Thyroid gland (tissue), 4 donors: Measurements from ENCODE around the gene EPHX1. TPM values are rescaled to one million over a fixed set of nuclear protein-coding genes. Genes with fewer than 3 reads are reported as not detected.

ENCODE experiments used
- DNase-seq, 2 donors: peaks; one replicate each; pipeline ENCODE4 v3.0.0-alpha.2; 2019
- H3K27ac ChIP-seq, 3 donors: fragments of 200-600 bp; sonication (generic); 1 replicate in 2 of 3; 2 replicates in 1 of 3; pipeline ENCODE4 v1.5.1; 2016 to 2019; ENCODE audit warnings: mild to moderate bottlenecking in 1 of 3, moderate library complexity in 1 of 3
- H3K27me3 ChIP-seq: fragments of 200-600 bp; sonication (generic); one replicate; pipeline ENCODE4 v1.5.1; 2019
- H3K36me3 ChIP-seq, 2 donors: fragments of 200-600 bp; sonication (generic); one replicate each; pipeline ENCODE4 v1.5.1; 2016 to 2019
- H3K4me1 ChIP-seq, 2 donors: fragments of 200-600 bp; sonication (generic); one replicate each; pipeline ENCODE4 v1.5.1; 2017 to 2019
- H3K4me3 ChIP-seq, 3 donors: fragments of 200-600 bp; sonication (generic); replicated peaks in 1 of 3; 1 replicate in 2 of 3; 2 replicates in 1 of 3; pipeline ENCODE4 v1.5.1; 2016; ENCODE audit warnings: mild to moderate bottlenecking in 1 of 3
- H3K9me3 ChIP-seq: fragments of 200-600 bp; sonication (generic); one replicate; pipeline ENCODE4 v1.5.1; 2017
- CTCF ChIP-seq, 6 experiments: fragments of 200-600 bp in 3 of 6; fragments of 450-650 bp in 3 of 6; sonication (generic) in 3 of 6; IDR thresholded peaks; one replicate each; pipeline ENCODE4 v1.5.1; 2016 to 2019; ENCODE audit warnings: antibody characterized with exemption in 6 of 6, mild to moderate bottlenecking in 2 of 6, inconsistent platforms in 1 of 6, moderate library complexity in 1 of 6
- POLR2A ChIP-seq, 2 donors: fragments of 450-650 bp; IDR thresholded peaks; one replicate each; pipeline ENCODE4 v1.6.1; 2017; ENCODE audit warnings: antibody characterized with exemption in 2 of 2, mild to moderate bottlenecking in 2 of 2, moderate library complexity in 1 of 2
- WGBS, 2 donors: methylation state at CpG; one replicate each; pipeline ENCODE4 v1.1.5; 2017; 5-methylcytosine and 5-hydroxymethylcytosine counted together
- intact Hi-C: fragments of 100-400 bp; cut with DNase I; formaldehyde crosslinking; loops from one replicate; pipeline ENCODE4 v1.15.1; 2023
- total RNA-seq, 4 donors: library from RNA; depleted of rRNA; stranded (reverse); fragments of >200 nt; gene quantifications; one replicate each; pipeline ENCODE4 v1.2.3, GENCODE V29; 2016

Gene EPHX1
- total RNA-seq, 4 donors from 2014 or later = 297 to 533 (median 441) TPM

- DNase-seq = no peak
- intact Hi-C loops = no loop called here
- WGBS, 2 donors = 74 to 80% methylated on average over 6 of the region's 7 CpGs
- Histone ChIP-seq H3K27ac (no peak overlapping the region), H3K27me3 (no peaks in the 10 kb centered on the region), H3K36me3 (peaks cover 17 to 32% of the 10 kb centered on the region in 2 donors), H3K4me3 (no peak overlapping the region), H3K9me3 (no peaks in the 10 kb centered on the region), H3K4me1 (no peaks in the 10 kb centered on the region)
- TF ChIP-seq POLR2A (IDR thresholded peaks at IDR 0.05) (no peak), CTCF (IDR thresholded peaks at IDR 0.05) (no peak)
Measured at GRCh38 chr1:225857256-225857655, 47.3 kb downstream of the EPHX1 start.

GRCh38 chr1:225859151-225859550 lies 49.2 kb downstream of the EPHX1 start:
- TF ChIP-seq POLR2A (IDR thresholded peaks at IDR 0.05) (no peak), CTCF (IDR thresholded peaks at IDR 0.05) (no peak)
- H3K36me3 ChIP-seq = peaks cover 16 to 36% of the 10 kb centered on the region in 2 donors
- no peak for DNase-seq
- intact Hi-C loops = no loop called here
- no peaks in the 10 kb centered on the region for H3K27me3 ChIP-seq
- 86 to 94% methylated on average over 5 of the region's 5 CpGs for WGBS, 2 donors
- no peaks in the 10 kb centered on the region for H3K9me3 ChIP-seq
- no peak overlapping the region for H3K27ac ChIP-seq
- no peak overlapping the region for H3K4me3 ChIP-seq
- no peaks in the 10 kb centered on the region for H3K4me1 ChIP-seq

GRCh38 chr1:225860107-225860506 lies 50.2 kb downstream of the EPHX1 start:
- Histone ChIP-seq H3K4me1 (no peaks in the 10 kb centered on the region), H3K4me3 (no peak overlapping the region), H3K27me3 (no peaks in the 10 kb centered on the region), H3K36me3 (peaks cover 16 to 37% of the 10 kb centered on the region in 2 donors), H3K9me3 (no peaks in the 10 kb centered on the region), H3K27ac (no peak overlapping the region)
- no peak for DNase-seq
- intact Hi-C loops = no loop called here
- WGBS, 2 donors = 90 to 95% methylated on average over 5 of the region's 5 CpGs
- TF ChIP-seq POLR2A (IDR thresholded peaks at IDR 0.05) = no peak
- no peak for TF ChIP-seq CTCF (IDR thresholded peaks at IDR 0.05)

GRCh38 chr1:225860876-225861441 lies 51.0 kb downstream of the EPHX1 start:
- DNase-seq = no peak
- H3K36me3 ChIP-seq = peaks cover 21 to 46% of the 10 kb centered on the region in 2 donors
- no peak overlapping the region for H3K4me3 ChIP-seq
- no peak overlapping the region for H3K27ac ChIP-seq
- no peaks in the 10 kb centered on the region for H3K9me3 ChIP-seq
- no peak for TF ChIP-seq POLR2A (IDR thresholded peaks at IDR 0.05)
- TF ChIP-seq CTCF (IDR thresholded peaks at IDR 0.05) = no peak
- H3K4me1 ChIP-seq = no peaks in the 10 kb centered on the region
- WGBS, 2 donors = 90 to 96% methylated on average over 7 of the region's 7 CpGs
- intact Hi-C loops = no loop called here
- H3K27me3 ChIP-seq = no peaks in the 10 kb centered on the region

GRCh38 chr1:225861834-225862580 lies 52.1 kb downstream of the EPHX1 start:
- Histone ChIP-seq H3K27ac (no peak overlapping the region), H3K36me3 (peaks cover 29 to 49% of the 10 kb centered on the region in 2 donors), H3K9me3 (no peaks in the 10 kb centered on the region), H3K27me3 (no peaks in the 10 kb centered on the region), H3K4me1 (no peaks in the 10 kb centered on the region), H3K4me3 (no peak overlapping the region)
- DNase-seq = no peak
- TF ChIP-seq POLR2A (IDR thresholded peaks at IDR 0.05) (no peak), CTCF (IDR thresholded peaks at IDR 0.05) (no peak)
- intact Hi-C loops = no loop called here
- 89 to 91% methylated on average over 9 to 12 of the region's 13 CpGs for WGBS, 2 donors
